ENCODE data around the gene ZSCAN26. TPM values are rescaled to one million over a fixed set of nuclear protein-coding genes. Genes with fewer than 3 reads are reported as not detected.

ZSCAN26 gene
- total and polyA plus RNA-seq, 7 donors, result 2.8 to 29.4 (median 25.5) TPM

GRCh38 chr6:28252009-28252975 lies 14.7 kb upstream of the ZSCAN26 start, which contains the start of gene ZKSCAN4:
ZKSCAN4 (minus strand) TSS chr6:28252269; CDS start chr6:28251980, 289 bp downstream.
- no peaks in the 10 kb centered on the region for H3K9me3 ChIP-seq
- H3K27me3 ChIP-seq, result no peaks in the 10 kb centered on the region
- H3K4me1 ChIP-seq, result peaks cover 0 to 19% (median 18%) of the 10 kb centered on the region in 4 donors
- TF ChIP-seq POLR2AphosphoS5 (IDR thresholded peaks at IDR 0.05) (peak in 3 of 4 donors; percentile 30 to 53 (median 31)), CTCF (IDR thresholded peaks at IDR 0.05) (no peak)
- H3K27ac ChIP-seq, result peak within 1 kb of the TSS; percentile 43 to 66 (median 64)
- H3K4me3 ChIP-seq, result peak within 1 kb of the TSS; percentile 74 to 85 (median 75)
- peak; percentile 82 for DNase-seq
- H3K36me3 ChIP-seq, result peaks cover 0 to 18% (median 2%) of the 10 kb centered on the region in 4 donors
- WGBS, 2 donors, result 5 to 8% methylated on average over 14 of the region's 14 CpGs
- intact Hi-C loops (cut with DNase I), result no loop called here

- H3K27ac ChIP-seq, result no peak overlapping the region
- H3K4me3 ChIP-seq, result no peak overlapping the region
- no peak for DNase-seq
- WGBS, 2 donors, result 86 to 89% methylated on average over 1 of the region's 1 CpG
- intact Hi-C loops (cut with DNase I), result no loop called here
- no peaks in the 10 kb centered on the region for H3K9me3 ChIP-seq
- peaks cover 0 to under 1% (median 0%) of the 10 kb centered on the region in 4 donors for H3K36me3 ChIP-seq
- no peak for TF ChIP-seq EP300 (IDR thresholded peaks at IDR 0.05)
- TF ChIP-seq CTCF (IDR thresholded peaks at IDR 0.05), result no peak
- H3K4me1 ChIP-seq, result peaks cover 0 to 21% (median 20%) of the 10 kb centered on the region in 4 donors
- H3K27me3 ChIP-seq, result no peaks in the 10 kb centered on the region
Measured at GRCh38 chr6:28254121-28254519, 12.8 kb upstream of the ZSCAN26 start.

GRCh38 chr6:28257042-28257441 lies 9.9 kb upstream of the ZSCAN26 start:
- Histone ChIP-seq H3K27me3 (no peaks in the 10 kb centered on the region), H3K27ac (no peak overlapping the region), H3K4me3 (no peak overlapping the region), H3K9me3 (no peaks in the 10 kb centered on the region), H3K36me3 (no peaks in the 10 kb centered on the region), H3K4me1 (peaks cover 0 to 16% (median 13%) of the 10 kb centered on the region in 4 donors)
- 0 to 8% methylated on average over 1 of the region's 1 CpG for WGBS, 2 donors
- DNase-seq, result no peak
- intact Hi-C loops (cut with DNase I), result no loop called here
- TF ChIP-seq CTCF (IDR thresholded peaks at IDR 0.05), result no peak

- H3K36me3 ChIP-seq, result no peaks in the 10 kb centered on the region
- intact Hi-C loops (cut with DNase I), result no loop called here
- H3K27me3 ChIP-seq, result no peaks in the 10 kb centered on the region
- peak; percentile 93 for DNase-seq
- H3K4me3 ChIP-seq, result peak within 1 kb of the TSS; percentile 31 to 53 (median 46)
- H3K27ac ChIP-seq, result peak within 1 kb of the TSS in 3 of 4 donors; percentile 13 to 32 (median 22)
- no peaks in the 10 kb centered on the region for H3K9me3 ChIP-seq
- TF ChIP-seq POLR2A (IDR thresholded peaks at IDR 0.05) (no peak), POLR2AphosphoS5 (IDR thresholded peaks at IDR 0.05) (peak; percentile 49 to 81 (median 73))
- peaks cover 0 to 9% (median 7%) of the 10 kb centered on the region in 4 donors for H3K4me1 ChIP-seq
- WGBS, 2 donors, result 43 to 67% methylated on average over 58 of the region's 58 CpGs
Measured at GRCh38 chr6:28258877-28259777, 7.8 kb upstream of the ZSCAN26 start, which contains the start of gene NKAPL. NKAPL (plus strand) TSS chr6:28259297; CDS start chr6:28259372, 75 bp downstream.
